GM12892 (cell line): ENCODE data around the gene NTMT2.

Experiments used
- POLR2A ChIP-seq: IDR thresholded peaks from 2 replicates; pipeline ENCODE4 v1.6.1; 2011; ENCODE audit warnings: low read depth, low read length, control low read depth
- POLR2AphosphoS5 ChIP-seq: IDR thresholded peaks from 2 replicates; pipeline ENCODE4 v1.6.1; 2011; ENCODE audit warnings: low read depth, low read length, control low read depth
- TAF1 ChIP-seq: IDR thresholded peaks from 2 replicates; pipeline ENCODE4 v1.6.1; 2011; ENCODE audit warnings: low read depth, mild to moderate bottlenecking, control low read depth, low read length, borderline replicate concordance

DNA sequence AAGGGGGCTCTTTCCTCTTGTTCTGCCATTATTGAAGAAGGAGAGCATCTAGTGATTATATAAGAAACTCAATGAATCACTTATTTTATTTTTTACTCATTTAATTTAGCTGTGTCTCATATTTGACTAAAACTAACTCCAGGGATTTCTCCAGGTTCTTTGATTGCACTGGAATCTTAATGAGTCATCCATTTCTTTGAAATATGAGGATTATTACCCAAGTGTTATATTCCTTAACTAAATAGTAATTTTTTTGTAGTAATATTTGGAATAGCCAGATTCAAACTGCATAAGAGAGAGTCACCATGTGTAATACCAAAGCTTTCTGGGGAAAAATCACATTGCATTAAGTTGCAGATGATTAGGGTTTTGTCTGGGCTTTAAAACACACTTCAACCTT is 59.5 kb downstream of the NTMT2 start:
- TF ChIP-seq POLR2A, result no peak
- no peak for TF ChIP-seq TAF1
- TF ChIP-seq POLR2AphosphoS5, result no peak
